Aorta (tissue), 5 donors: Measurements from ENCODE around the gene PRRC2C. TPM values are rescaled to one million over a fixed set of nuclear protein-coding genes. Genes with fewer than 3 reads are reported as not detected.

Experiments used
- ATAC-seq: fragments of 200-7000 bp; cut with Tn5 transposase; one replicate; pipeline ENCODE4 v1.9.1; 2022; ENCODE audit warnings: moderate library complexity; ENCODE audit not compliant: low FRiP score
- DNase-seq, 2 donors: peaks; one replicate each; pipeline ENCODE4 v3.0.0-alpha.2; 2020
- H3K27ac ChIP-seq, 2 donors: one replicate each; pipeline ENCODE4 v1.5.1; 2013; ENCODE audit warnings: low read length in 2 of 2, mild to moderate bottlenecking in 2 of 2, moderate library complexity in 2 of 2, control low read depth in 1 of 2, inconsistent platforms in 1 of 2, low read depth in 1 of 2
- H3K27me3 ChIP-seq, 2 donors: one replicate each; pipeline ENCODE4 v1.6.1; 2013; ENCODE audit warnings: control low read depth in 1 of 2, low read length in 1 of 2, mild to moderate bottlenecking in 1 of 2, moderate library complexity in 1 of 2; ENCODE audit not compliant: insufficient read depth in 2 of 2, control insufficient read depth in 1 of 2
- H3K36me3 ChIP-seq, 2 donors: one replicate each; pipeline ENCODE4 v1.6.1; 2013; ENCODE audit warnings: control low read depth in 1 of 2, low read length in 1 of 2, mild to moderate bottlenecking in 1 of 2; ENCODE audit not compliant: insufficient read depth in 2 of 2, control insufficient read depth in 1 of 2
- H3K4me1 ChIP-seq, 2 donors: one replicate each; pipeline ENCODE4 v1.6.1; 2013; ENCODE audit warnings: low read length in 2 of 2, control low read depth in 1 of 2, mild to moderate bottlenecking in 1 of 2, moderate library complexity in 1 of 2; ENCODE audit not compliant: insufficient read depth in 2 of 2, control insufficient read depth in 1 of 2
- H3K4me3 ChIP-seq, 2 donors: one replicate each; pipeline ENCODE4 v1.5.1; 2013; ENCODE audit warnings: low read length in 2 of 2, control low read depth in 1 of 2, mild to moderate bottlenecking in 1 of 2
- H3K9me3 ChIP-seq: one replicate; pipeline ENCODE4 v1.6.1; 2013; ENCODE audit warnings: mild to moderate bottlenecking, low read length; ENCODE audit not compliant: control insufficient read depth
- WGBS, 2 donors: extraction: QIAGEN DNeasy Blood & Tissue Kit; methylation state at CpG; one replicate each; pipeline ENCODE4 v1.1.7; 2013; 5-methylcytosine and 5-hydroxymethylcytosine counted together
- intact Hi-C, 2 donors: fragments of 100-400 bp; cut with DNase I; formaldehyde crosslinking; loops; one replicate each; pipeline versions ENCODE4 v1.14.2 to v1.15.0; 2022
- polyA plus RNA-seq, 2 donors: library from polyadenylated mRNA; stranded (reverse); fragments of 200-250 nt; gene quantifications; one replicate each; pipeline ENCODE4 v1.2.3, GENCODE V29; 2013
- total RNA-seq, 2 donors: library from RNA; stranded (reverse); fragmentation: NEBNext Ultra II Directional; extraction: Animal tissue kit (Norgen Biotek cat#: 25700); gene quantifications; one replicate each; pipeline ENCODE4 v1.2.1, GENCODE V29; 2021
- donor health status: healthy with polysubstance abuse.
- donor health status: Bipolar disorder and iron deficiency.
- donor health status: DM: no; HTN: no; CAD: no.
- donor health status: DM: no; HTN: no; CAD: no.
- donor health status: DM: yes; HTN: yes; CAD: no.

PRRC2C gene
- total and polyA plus RNA-seq, 4 donors: 19.2 to 193 (median 175) TPM

DNA sequence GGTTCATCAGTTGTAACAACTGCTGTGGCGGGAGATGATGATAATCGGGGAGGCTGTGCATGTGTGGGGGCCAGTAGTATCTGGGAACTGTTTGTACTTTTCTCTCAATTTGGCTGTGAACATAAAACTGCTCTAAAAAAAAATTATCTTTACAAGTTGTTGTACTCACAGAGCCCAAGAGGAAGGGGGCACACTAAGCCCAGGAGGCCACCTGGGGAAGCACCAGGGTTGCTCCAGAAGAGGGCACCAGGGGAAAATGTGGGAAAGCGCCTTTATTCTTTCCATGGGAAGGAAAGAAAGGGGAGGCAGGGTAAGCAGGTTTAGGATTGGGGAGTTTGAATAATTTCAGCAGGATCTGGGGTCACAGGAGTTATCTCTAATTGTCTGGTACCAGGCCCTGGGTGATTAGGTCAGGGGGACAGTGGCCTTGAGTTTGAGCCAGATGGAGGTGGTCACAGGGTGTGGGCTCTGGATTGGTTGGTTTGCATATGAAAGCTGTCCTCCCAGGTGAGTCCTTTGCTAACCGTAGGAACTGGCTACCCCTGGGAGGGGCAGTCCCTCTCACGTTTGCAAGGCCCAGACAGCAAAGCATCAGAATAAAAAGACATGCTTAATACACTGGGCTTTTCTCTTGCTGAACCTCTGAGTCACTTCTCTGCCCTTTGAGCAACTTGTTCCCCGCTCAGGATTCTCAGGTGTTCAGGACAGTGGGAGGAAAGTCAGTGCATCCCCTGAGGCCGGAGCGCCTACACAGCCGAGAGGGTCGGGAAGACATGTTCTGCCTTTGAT is 155.9 kb downstream of the PRRC2C start:
- no peaks in the 10 kb centered on the region for H3K9me3 ChIP-seq
- ATAC-seq (no peak), DNase-seq (no peak)
- WGBS, 2 donors: 52 to 54% methylated on average over 10 of the region's 10 CpGs
- no peaks in the 10 kb centered on the region for H3K36me3 ChIP-seq
- no peaks in the 10 kb centered on the region for H3K27me3 ChIP-seq
- no peak overlapping the region for H3K27ac ChIP-seq
- intact Hi-C loops: loop anchor here (5.0 to 10.0 kb wide), 2 partner anchors 144 to 346 kb away; partner anchors contain the start of gene METTL13 (in 1 of the 2)
- H3K4me3 ChIP-seq: no peak overlapping the region
- H3K4me1 ChIP-seq: no peaks in the 10 kb centered on the region

DNA sequence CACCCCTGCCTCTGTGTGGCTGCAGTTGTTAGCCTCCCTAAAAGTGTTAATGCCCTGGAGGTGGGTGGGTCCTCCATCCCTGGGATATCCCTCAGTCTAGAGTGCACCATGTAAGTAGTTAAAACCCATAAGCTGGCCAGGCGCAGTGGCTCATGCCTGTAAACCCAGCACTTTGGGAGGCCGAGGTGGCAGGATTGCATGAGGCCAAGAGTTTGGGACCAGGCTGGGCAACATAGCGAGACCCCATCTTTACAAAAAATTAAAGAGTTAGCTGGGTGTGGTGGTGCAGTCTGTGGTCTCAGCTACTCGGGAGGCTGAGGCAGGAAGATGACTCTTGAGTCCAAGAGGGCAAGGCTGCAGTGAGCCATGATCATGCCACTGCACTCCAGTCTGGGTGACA is 156.9 kb downstream of the PRRC2C start:
- Histone ChIP-seq H3K4me3 (no peak overlapping the region), H3K27ac (no peak overlapping the region), H3K27me3 (no peaks in the 10 kb centered on the region), H3K9me3 (no peaks in the 10 kb centered on the region), H3K4me1 (no peaks in the 10 kb centered on the region), H3K36me3 (no peaks in the 10 kb centered on the region)
- DNase-seq (no peak), ATAC-seq (no peak)
- 88 to 92% methylated on average over 4 of the region's 4 CpGs for WGBS, 2 donors
- intact Hi-C loops: loop anchor here (5.0 to 10.0 kb wide), 2 partner anchors 143 to 345 kb away; partner anchors contain the start of gene METTL13 (in 1 of the 2)

Other genes starting within 250 kb of the PRRC2C start
- 1 to 10 TPM in 1 of 2 donors, under 1 TPM in 1; 0.81 to 7.3 TPM for gene FMO1, start 237.0 kb upstream of the PRRC2C start, total RNA-seq
- under 1 TPM in 1 of 2 donors, not detected in 1; 0.28 TPM for gene FMO1, start 237.0 kb upstream of the PRRC2C start, polyA plus RNA-seq
- 10 to 100 TPM in 1 of 2 donors, 1 to 10 TPM in 1; 9.6 to 12.3 TPM for gene FMO4, start 171.3 kb upstream of the PRRC2C start, total RNA-seq
- 1 to 10 TPM; 8.4 to 9.4 TPM for gene FMO4, start 171.3 kb upstream of the PRRC2C start, polyA plus RNA-seq
- not detected for gene MYOCOS, start 136.7 kb downstream of the PRRC2C start, total RNA-seq
- gene MYOCOS, start 136.7 kb downstream of the PRRC2C start, polyA plus RNA-seq: not detected
- gene MYOC, start 167.2 kb downstream of the PRRC2C start, total RNA-seq: 10 to 100 TPM; 18.0 to 74.0 TPM
- gene MYOC, start 167.2 kb downstream of the PRRC2C start, polyA plus RNA-seq: 1 to 10 TPM; 3.8 to 6.5 TPM